Glutamatergic neuron (in vitro differentiated cells): ENCODE measurements around the gene CEBPE. TPM values are rescaled to one million over a fixed set of nuclear protein-coding genes. Genes with fewer than 3 reads are reported as not detected.
"Not testable (repeated sequence)": the region's sequence is repeated elsewhere in the genome, so short reads cannot be mapped to it uniquely, and the experiment has no call there.

ENCODE experiments used
- DNase-seq: peaks from one replicate; pipeline ENCODE4 v3.0.0; 2022
- H3K27ac Mint-ChIP-seq: one replicate; pipeline ENCODE4 v1.8.0; 2020; ENCODE audit warnings: mild to moderate bottlenecking, mixed read lengths, inconsistent platforms; ENCODE audit not compliant: unreplicated experiment
- H3K27me3 Mint-ChIP-seq: one replicate; pipeline ENCODE4 v1.8.0; 2020; ENCODE audit warnings: mild to moderate bottlenecking, moderate library complexity, mixed read lengths, inconsistent platforms; ENCODE audit not compliant: unreplicated experiment
- H3K36me3 Mint-ChIP-seq: one replicate; pipeline ENCODE4 v1.8.0; 2020; ENCODE audit warnings: mild to moderate bottlenecking, mixed read lengths, inconsistent platforms; ENCODE audit not compliant: unreplicated experiment
- H3K4me1 Mint-ChIP-seq: one replicate; pipeline ENCODE4 v1.8.0; 2020; ENCODE audit warnings: mild to moderate bottlenecking, low read depth, mixed read lengths, inconsistent platforms; ENCODE audit not compliant: unreplicated experiment
- H3K4me3 Mint-ChIP-seq: one replicate; pipeline ENCODE4 v1.8.0; 2020; ENCODE audit warnings: mild to moderate bottlenecking, mixed read lengths, inconsistent platforms; ENCODE audit not compliant: unreplicated experiment
- H3K9me3 Mint-ChIP-seq: one replicate; pipeline ENCODE4 v1.8.0; 2020; ENCODE audit warnings: mild to moderate bottlenecking, moderate library complexity, mixed read lengths, inconsistent platforms; ENCODE audit not compliant: unreplicated experiment
- CTCF ChIP-seq: fragments of 200-600 bp; sonication (generic); IDR thresholded peaks from one replicate; pipeline ENCODE4 v1.5.0; 2021; ENCODE audit not compliant: partially characterized antibody, unreplicated experiment
- total RNA-seq: library from RNA; stranded (reverse); fragmentation: NEBNext Ultra II Directional; extraction: Animal tissue kit (Norgen Biotek cat#: 25700); gene quantifications from one replicate; pipeline ENCODE4 v1.2.1, GENCODE V29; 2021; ENCODE audit not compliant: unreplicated experiment

The CEBPE gene
- total RNA-seq, 1 donor from 2014 or later, result not detected

- DNase-seq, result no peak
- peaks cover 3% of the 10 kb centered on the region for H3K4me1 Mint-ChIP-seq
- no peak for TF ChIP-seq CTCF
- no peak overlapping the region for H3K4me3 Mint-ChIP-seq
- H3K27me3 Mint-ChIP-seq, result peaks cover 3% of the 10 kb centered on the region
- H3K9me3 Mint-ChIP-seq, result peaks cover 8% of the 10 kb centered on the region
- H3K36me3 Mint-ChIP-seq, result no peaks in the 10 kb centered on the region
- no peak overlapping the region for H3K27ac Mint-ChIP-seq
Measured at GRCh38 chr14:23113431-23114119, 5.5 kb downstream of the CEBPE start.

- peaks cover 5% of the 10 kb centered on the region for H3K9me3 Mint-ChIP-seq
Measured at GRCh38 chr14:23112359-23113178, 6.5 kb downstream of the CEBPE start.

GRCh38 chr14:23110579-23111365, 8.3 kb downstream of the CEBPE start:
- peaks cover 4% of the 10 kb centered on the region for H3K36me3 Mint-ChIP-seq
- peaks cover 3% of the 10 kb centered on the region for H3K4me1 Mint-ChIP-seq
- no peak for TF ChIP-seq CTCF
- DNase-seq, result no peak
- H3K27ac Mint-ChIP-seq, result no peak overlapping the region
- peaks cover 5% of the 10 kb centered on the region for H3K9me3 Mint-ChIP-seq
- no peak overlapping the region for H3K4me3 Mint-ChIP-seq
- peaks cover 6% of the 10 kb centered on the region for H3K27me3 Mint-ChIP-seq

More at GRCh38 chr14:23112359-23113178, 6.5 kb downstream of the CEBPE start:
- DNase-seq, result no peak
- H3K27me3 Mint-ChIP-seq, result peaks cover 3% of the 10 kb centered on the region
- no peaks in the 10 kb centered on the region for H3K36me3 Mint-ChIP-seq
- TF ChIP-seq CTCF, result no peak
- no peak overlapping the region for H3K27ac Mint-ChIP-seq
- H3K4me3 Mint-ChIP-seq, result no peak overlapping the region
- H3K4me1 Mint-ChIP-seq, result peaks cover 3% of the 10 kb centered on the region

GRCh38 chr14:23109769-23110168, 9.3 kb downstream of the CEBPE start:
- Mint-ChIP-seq H3K27me3 (peaks cover 6% of the 10 kb centered on the region), H3K4me1 (peaks cover 3% of the 10 kb centered on the region), H3K9me3 (peaks cover 5% of the 10 kb centered on the region), H3K36me3 (peaks cover 11% of the 10 kb centered on the region), H3K27ac (no peak overlapping the region), H3K4me3 (no peak overlapping the region)
- no peak for DNase-seq
- no peak for TF ChIP-seq CTCF

GRCh38 chr14:23108169-23108568, 10.9 kb downstream of the CEBPE start:
- not testable (repeated sequence) for H3K27me3 Mint-ChIP-seq, DNase-seq, H3K4me1 Mint-ChIP-seq, H3K9me3 Mint-ChIP-seq, H3K27ac Mint-ChIP-seq, H3K4me3 Mint-ChIP-seq
- H3K36me3 Mint-ChIP-seq, result peaks cover 11% of the 10 kb centered on the region

GRCh38 chr14:23107620-23108019, 11.4 kb downstream of the CEBPE start:
- H3K27ac Mint-ChIP-seq, H3K27me3 Mint-ChIP-seq, DNase-seq, H3K4me1 Mint-ChIP-seq, H3K4me3 Mint-ChIP-seq, H3K9me3 Mint-ChIP-seq: not testable (repeated sequence)
- peaks cover 11% of the 10 kb centered on the region for H3K36me3 Mint-ChIP-seq
